ENCODE measurements around the gene FXYD7.

Gene FXYD7

DNA sequence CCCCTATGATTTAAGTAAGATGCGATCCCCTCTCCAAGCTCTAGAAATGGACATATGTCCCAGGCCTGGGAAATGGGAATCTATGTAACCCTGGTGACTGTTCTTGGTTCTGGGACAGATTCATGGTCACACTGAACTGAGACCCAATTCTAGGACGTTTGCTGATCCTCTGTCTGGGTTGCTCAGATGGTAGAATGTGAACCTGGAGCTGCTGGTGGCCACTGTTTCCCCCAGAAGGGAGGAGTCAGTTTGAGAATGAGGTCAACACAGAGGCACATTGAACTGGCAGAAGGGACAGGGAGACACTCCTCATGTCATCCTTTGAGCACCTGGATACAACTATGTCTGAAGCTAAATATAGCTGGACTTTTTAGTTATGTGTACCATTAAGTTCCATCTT lies 56.4 kb downstream of the FXYD7 start:
- no peak for DNase-seq (ENCODE audit: low read depth, low spot score)

DNA sequence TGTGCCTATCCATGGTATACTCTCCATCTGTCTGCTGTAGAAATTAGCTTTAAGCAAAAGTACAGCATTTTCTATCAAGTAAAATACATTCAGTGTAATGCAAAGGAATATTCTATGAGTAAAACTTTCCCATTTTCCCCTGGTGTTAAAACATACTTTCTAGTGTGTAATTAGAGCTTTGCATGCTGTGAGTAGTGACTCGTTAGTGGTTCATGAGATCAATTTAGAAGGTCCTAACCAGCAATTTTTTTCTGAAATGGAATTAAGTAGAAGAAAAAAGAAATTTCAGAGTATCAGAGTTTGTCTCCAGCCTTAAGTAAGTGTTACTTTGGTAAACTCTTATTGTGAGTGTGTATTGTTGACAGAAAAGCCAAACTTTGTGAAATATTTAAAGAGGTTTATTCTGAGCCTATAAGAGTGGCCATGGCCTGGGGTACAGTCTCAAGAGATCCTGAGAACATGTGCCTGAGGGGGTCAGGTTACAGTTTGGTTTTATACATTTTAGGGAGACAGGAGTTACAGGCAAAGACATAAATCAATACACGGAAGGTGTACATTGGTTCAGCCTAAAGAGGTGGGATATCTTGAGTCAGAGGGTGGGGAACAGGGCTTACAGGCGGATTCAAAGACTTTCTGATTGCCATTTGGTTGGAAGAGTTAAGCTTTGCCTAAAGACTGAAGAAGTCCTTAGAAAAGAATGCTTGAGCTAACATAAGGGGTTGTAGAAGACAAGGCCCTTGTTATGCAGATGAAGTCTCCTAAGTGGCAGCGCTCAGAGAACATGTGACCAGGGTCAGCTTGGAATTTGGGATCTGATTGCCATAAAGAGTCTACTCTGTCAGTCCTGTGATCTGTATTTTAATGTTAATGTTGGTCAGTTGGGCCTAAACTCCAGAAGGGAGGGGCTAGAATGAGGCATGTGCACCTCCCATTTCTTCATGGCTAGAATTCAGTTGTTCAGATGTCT lies 60.0 kb downstream of the FXYD7 start:
- DNase-seq (ENCODE audit: low read depth, low spot score): no peak

Measured in activated naive CD8-positive, alpha-beta T cell treated with anti-CD3 and anti-CD28 coated beads, Interleukin-2, amount 50 U/mL, for 16 hours (primary cell).